OCI-LY3 (cell line): ENCODE results near the gene CADM4.
"Not testable (repeated sequence)": the region's sequence is repeated elsewhere in the genome, so short reads cannot be mapped to it uniquely, and the experiment has no call there.

ENCODE experiments used
- H2AFZ ChIP-seq: fragments of 200-600, 300-600 bp; shearing (Covaris generic); 2 replicates; pipeline ENCODE4 v1.6.0; 2014; ENCODE audit warnings: antibody characterized with exemption, low read depth, low read length
- H3K27ac ChIP-seq: fragments of 200-600, 300-600 bp; sonication (generic); 2 replicates; pipeline ENCODE4 v1.5.1; 2014; ENCODE audit warnings: mild to moderate bottlenecking, low read length, moderate library complexity, mixed read lengths
- H3K27me3 ChIP-seq: fragments of 200-600, 300-600 bp; sonication (generic); 2 replicates; pipeline ENCODE4 v1.6.1; 2014; ENCODE audit warnings: low read depth, low read length, mixed read lengths
- H3K36me3 ChIP-seq: fragments of 200-600, 300-600 bp; sonication (generic); replicated peaks from 2 replicates; pipeline ENCODE3; 2014; ENCODE audit warnings: low read depth, low read length, mixed read lengths
- H3K4me1 ChIP-seq: fragments of 300-600, 200-600 bp; sonication (generic); 2 replicates; pipeline ENCODE4 v1.6.1; 2014; ENCODE audit warnings: low read length, mixed read lengths
- H3K4me2 ChIP-seq: fragments of 200-600, 300-600 bp; sonication (generic); 2 replicates; pipeline ENCODE4 v1.6.1; 2014; ENCODE audit warnings: low read length, mixed read lengths
- H3K4me3 ChIP-seq: fragments of 300-600, 200-600 bp; sonication (generic); 2 replicates; pipeline ENCODE4 v1.5.1; 2014; ENCODE audit warnings: antibody characterized with exemption, mild to moderate bottlenecking, low read length, moderate library complexity
- H3K79me2 ChIP-seq: fragments of 300-600, 200-600 bp; shearing (Covaris generic); 2 replicates; pipeline ENCODE4 v1.6.1; 2014; ENCODE audit warnings: mild to moderate bottlenecking, low read length, mixed read lengths
- H3K9ac ChIP-seq: fragments of 300-600, 200-600 bp; shearing (Covaris generic); 2 replicates; pipeline ENCODE4 v1.6.0; 2014; ENCODE audit warnings: mild to moderate bottlenecking, low read length, moderate library complexity
- H3K9me3 ChIP-seq: fragments of 200-600, 300-600 bp; shearing (Covaris generic); 2 replicates; pipeline ENCODE4 v1.6.1; 2014; ENCODE audit warnings: low read length, mixed read lengths; ENCODE audit not compliant: insufficient read depth
- H4K20me1 ChIP-seq: fragments of 200-600, 300-600 bp; sonication (generic); 2 replicates; pipeline ENCODE4 v1.6.1; 2016; ENCODE audit warnings: low read length, mixed read lengths; ENCODE audit not compliant: insufficient read depth
- EZH2phosphoT487 ChIP-seq: fragments of 200-600 bp; shearing (Covaris generic); IDR thresholded peaks from 2 replicates; pipeline ENCODE4 v1.6.1; 2018; ENCODE audit warnings: antibody characterized with exemption, mixed run types, low read depth
- TF ChIP-seq, protein P1 (sequence below): fragments of 200-600, 300-600 bp; sonication (generic); IDR thresholded peaks from 2 replicates; pipeline ENCODE4 v1.5.1; 2014; ENCODE audit warnings: antibody characterized with exemption, low read length, low read depth

Gene CADM4

DNA sequence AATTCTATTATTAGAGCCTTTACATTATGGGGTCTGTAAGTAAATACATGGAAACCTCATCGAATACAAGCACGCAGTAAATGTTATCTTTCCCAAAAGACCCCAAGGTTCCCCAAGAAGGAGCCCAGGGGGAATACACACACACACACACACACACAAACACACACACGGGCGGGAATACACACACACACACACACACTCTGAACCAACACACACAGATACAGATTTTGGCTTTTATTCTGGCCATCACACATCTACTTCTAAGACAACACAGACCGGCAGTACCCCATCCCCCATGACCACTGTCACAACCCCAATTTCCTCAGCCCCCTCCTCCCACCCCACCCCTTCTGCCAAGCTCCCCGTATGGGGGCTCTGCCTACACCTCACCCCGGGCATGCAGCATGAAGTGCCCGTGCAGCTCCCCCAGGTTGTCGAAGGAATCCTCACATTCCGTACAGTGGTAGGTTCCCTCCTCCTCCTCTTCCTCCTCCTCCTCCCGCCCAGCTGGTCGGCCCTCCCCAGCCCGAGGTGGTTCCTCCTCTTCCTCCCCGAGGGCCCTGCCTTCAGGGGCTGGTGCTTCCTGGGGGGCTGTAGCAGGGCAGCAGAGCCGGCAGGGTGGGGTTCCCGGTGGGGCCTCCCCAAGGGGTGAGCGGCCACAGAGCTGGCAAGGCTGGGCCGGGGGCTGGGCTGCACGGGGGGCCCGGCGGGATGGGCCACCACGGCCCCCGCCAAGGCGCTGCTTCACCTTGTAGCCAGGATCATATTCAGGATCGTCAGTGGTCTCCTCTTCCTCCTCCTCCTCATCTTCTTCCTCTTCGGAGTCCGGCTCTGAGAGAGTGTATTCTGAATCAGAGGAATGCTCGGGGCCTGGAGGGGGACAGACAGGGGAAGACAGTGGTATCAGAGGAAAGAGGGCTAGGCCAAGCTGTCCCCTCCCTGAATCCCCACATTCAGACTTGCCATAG lies 32.1 kb downstream of the CADM4 start:
- Histone ChIP-seq H3K4me2 (no peak overlapping the region), H4K20me1 (no peaks in the 10 kb centered on the region), H3K4me3 (no peak overlapping the region), H3K9me3 (no peaks in the 10 kb centered on the region), H3K4me1 (no peaks in the 10 kb centered on the region), H3K27me3 (no peaks in the 10 kb centered on the region), H2AFZ (no peak overlapping the region), H3K36me3 (peaks cover 9% of the 10 kb centered on the region), H3K9ac (no peak overlapping the region), H3K27ac (no peak overlapping the region), H3K79me2 (no peaks in the 10 kb centered on the region)
- TF ChIP-seq EZH2phosphoT487: no peak
- TF ChIP-seq, protein P1, sequence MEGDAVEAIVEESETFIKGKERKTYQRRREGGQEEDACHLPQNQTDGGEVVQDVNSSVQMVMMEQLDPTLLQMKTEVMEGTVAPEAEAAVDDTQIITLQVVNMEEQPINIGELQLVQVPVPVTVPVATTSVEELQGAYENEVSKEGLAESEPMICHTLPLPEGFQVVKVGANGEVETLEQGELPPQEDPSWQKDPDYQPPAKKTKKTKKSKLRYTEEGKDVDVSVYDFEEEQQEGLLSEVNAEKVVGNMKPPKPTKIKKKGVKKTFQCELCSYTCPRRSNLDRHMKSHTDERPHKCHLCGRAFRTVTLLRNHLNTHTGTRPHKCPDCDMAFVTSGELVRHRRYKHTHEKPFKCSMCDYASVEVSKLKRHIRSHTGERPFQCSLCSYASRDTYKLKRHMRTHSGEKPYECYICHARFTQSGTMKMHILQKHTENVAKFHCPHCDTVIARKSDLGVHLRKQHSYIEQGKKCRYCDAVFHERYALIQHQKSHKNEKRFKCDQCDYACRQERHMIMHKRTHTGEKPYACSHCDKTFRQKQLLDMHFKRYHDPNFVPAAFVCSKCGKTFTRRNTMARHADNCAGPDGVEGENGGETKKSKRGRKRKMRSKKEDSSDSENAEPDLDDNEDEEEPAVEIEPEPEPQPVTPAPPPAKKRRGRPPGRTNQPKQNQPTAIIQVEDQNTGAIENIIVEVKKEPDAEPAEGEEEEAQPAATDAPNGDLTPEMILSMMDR: no peak

DNA sequence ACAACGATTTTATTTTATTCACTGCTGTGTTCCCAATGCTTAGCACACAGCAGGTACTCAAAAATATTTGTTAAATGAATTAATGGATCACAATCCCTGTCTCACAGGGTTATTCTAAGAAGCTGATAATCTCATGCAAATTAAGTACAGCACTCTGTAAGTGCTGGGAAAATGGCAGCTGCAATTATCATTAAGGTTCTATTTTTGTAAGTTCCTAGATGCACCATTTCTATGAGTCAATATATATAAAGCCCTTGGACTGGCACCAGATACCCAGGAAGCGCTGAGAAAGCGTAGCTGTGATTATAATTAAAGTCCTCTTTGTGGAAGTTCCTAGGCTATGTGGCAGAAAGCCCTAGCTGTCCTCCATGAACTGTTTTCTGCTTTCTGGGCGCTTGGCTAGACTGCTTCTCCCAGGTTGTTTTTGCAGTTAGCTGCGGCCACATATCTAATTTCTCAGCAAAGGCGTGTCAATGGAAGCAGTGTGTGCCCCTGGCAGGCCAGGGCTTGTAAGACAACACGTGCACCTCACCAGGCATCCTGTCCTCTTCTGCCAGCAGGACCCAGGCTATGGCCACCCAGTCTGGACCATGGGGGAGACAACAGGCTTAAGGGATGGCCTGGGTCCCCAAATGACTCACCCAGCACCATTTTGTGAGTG lies 33.0 kb downstream of the CADM4 start:
- H3K27me3 ChIP-seq: no peaks in the 10 kb centered on the region
- H3K4me2 ChIP-seq: no peak overlapping the region
- no peaks in the 10 kb centered on the region for H3K4me1 ChIP-seq
- H3K9me3 ChIP-seq: no peaks in the 10 kb centered on the region
- no peak overlapping the region for H3K4me3 ChIP-seq
- peaks cover 5% of the 10 kb centered on the region for H3K36me3 ChIP-seq
- no peak overlapping the region for H3K27ac ChIP-seq
- H4K20me1 ChIP-seq: no peaks in the 10 kb centered on the region
- no peak overlapping the region for H2AFZ ChIP-seq
- H3K79me2 ChIP-seq: no peaks in the 10 kb centered on the region
- TF ChIP-seq EZH2phosphoT487: no peak
- TF ChIP-seq, protein P1: no peak
- no peak overlapping the region for H3K9ac ChIP-seq

DNA sequence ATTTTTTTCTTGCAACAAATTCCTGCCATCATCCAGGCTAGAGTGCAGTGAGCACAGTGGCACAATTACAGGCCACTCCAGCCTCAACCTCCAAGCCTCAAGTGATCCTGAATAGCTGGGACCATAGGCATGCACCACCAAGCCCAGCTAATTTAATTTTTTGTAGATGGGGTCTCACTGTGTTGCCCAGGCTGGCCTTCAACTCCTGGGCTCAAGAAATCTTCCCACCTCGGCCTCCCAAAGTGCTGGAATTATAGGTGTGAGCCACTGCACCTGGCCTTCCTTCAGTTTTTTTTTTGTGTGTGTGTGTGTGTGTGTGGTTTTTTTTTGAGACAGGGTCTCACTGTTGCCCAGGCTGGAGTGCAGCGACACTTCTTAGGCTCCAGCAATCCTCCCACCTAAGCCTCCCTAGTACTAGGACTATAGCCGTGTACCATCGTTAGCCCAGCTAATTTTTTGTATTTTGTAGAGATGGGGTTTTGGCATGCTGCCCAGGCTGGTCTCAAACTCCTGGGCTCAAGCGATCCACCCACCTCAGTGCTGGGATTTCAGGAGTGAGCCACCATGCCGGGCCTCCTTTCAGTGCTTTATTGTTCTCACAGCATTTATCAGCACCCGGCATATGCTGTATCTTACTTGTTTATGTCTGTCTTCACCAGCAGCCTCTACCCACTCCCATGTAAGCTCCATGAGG lies 33.6 kb downstream of the CADM4 start:
- H3K79me2 ChIP-seq: no peaks in the 10 kb centered on the region
- no peaks in the 10 kb centered on the region for H3K4me1 ChIP-seq
- peaks cover 11% of the 10 kb centered on the region for H3K36me3 ChIP-seq
- H3K27ac ChIP-seq: no peak overlapping the region
- TF ChIP-seq EZH2phosphoT487: no peak
- TF ChIP-seq, protein P1: no peak
- no peak overlapping the region for H3K9ac ChIP-seq
- no peaks in the 10 kb centered on the region for H3K27me3 ChIP-seq
- H2AFZ ChIP-seq: no peak overlapping the region
- no peaks in the 10 kb centered on the region for H4K20me1 ChIP-seq
- H3K4me2 ChIP-seq: no peak overlapping the region
- H3K9me3 ChIP-seq: no peaks in the 10 kb centered on the region
- no peak overlapping the region for H3K4me3 ChIP-seq

DNA sequence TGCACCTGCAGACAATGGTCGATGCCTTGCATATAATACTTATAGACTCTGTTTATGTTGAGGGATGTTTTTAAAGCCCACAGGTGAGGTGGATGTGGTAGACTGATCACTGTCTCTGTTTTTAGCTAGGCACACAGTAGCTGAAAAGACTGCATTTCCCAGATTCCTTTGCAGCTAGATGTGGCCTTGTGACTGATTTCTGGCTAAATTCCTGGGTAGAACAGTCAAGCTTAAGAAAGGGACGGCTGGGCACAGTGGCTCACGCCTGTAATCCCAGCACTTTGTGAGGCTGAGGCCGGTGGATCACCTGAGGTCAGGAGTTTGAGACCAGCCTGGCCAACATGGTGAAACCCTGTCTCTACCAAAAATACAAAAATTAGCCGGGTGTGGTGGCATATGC lies 39.3 kb downstream of the CADM4 start:
- H3K36me3 ChIP-seq: peaks cover 19% of the 10 kb centered on the region
- not testable (repeated sequence) for H2AFZ ChIP-seq, H4K20me1 ChIP-seq, H3K27me3 ChIP-seq, H3K9ac ChIP-seq, H3K9me3 ChIP-seq, H3K4me3 ChIP-seq, H3K4me2 ChIP-seq, H3K27ac ChIP-seq
- H3K4me1 ChIP-seq: peaks cover 12% of the 10 kb centered on the region
- H3K79me2 ChIP-seq: peaks cover 28% of the 10 kb centered on the region
